Measurements from ENCODE around the gene CYP27A1. TPM values are rescaled to one million over a fixed set of nuclear protein-coding genes. Genes with fewer than 3 reads are reported as not detected.

CYP27A1 gene
- total RNA-seq, 1 experiment from 2014 or later, result 3.2 TPM

- Histone ChIP-seq H3K4me3 (peak overlapping the region; percentile 49), H3K36me3 (no peaks in the 10 kb centered on the region), H3K4me1 (peaks cover 30% of the 10 kb centered on the region), H3K9me3 (replicated peaks) (no peaks in the 10 kb centered on the region), H3K27me3 (peaks cover 12% of the 10 kb centered on the region; the same call in 1 of the 2 replicates), H3K27ac (no peak overlapping the region)
- DNase-seq, result peak in 1 of 2 experiments; percentile 22
These were observed 78.3 kb downstream of the CYP27A1 start for GRCh38 chr2:218859988-218860831.

GRCh38 chr2:218860950-218861381 is 79.0 kb downstream of the CYP27A1 start:
- Histone ChIP-seq H3K9me3 (replicated peaks) (no peaks in the 10 kb centered on the region), H3K36me3 (no peaks in the 10 kb centered on the region), H3K27me3 (peaks cover 12% of the 10 kb centered on the region; the same call in 1 of the 2 replicates), H3K4me1 (peaks cover 22% of the 10 kb centered on the region), H3K27ac (no peak overlapping the region), H3K4me3 (no peak overlapping the region)
- peak; percentile 94 to 98 for DNase-seq

GRCh38 chr2:218861645-218862318 is 79.8 kb downstream of the CYP27A1 start:
- Histone ChIP-seq H3K9me3 (replicated peaks) (no peaks in the 10 kb centered on the region), H3K36me3 (no peaks in the 10 kb centered on the region), H3K27ac (no peak overlapping the region), H3K4me1 (peaks cover 14% of the 10 kb centered on the region), H3K27me3 (peaks cover 12% of the 10 kb centered on the region; the same call in 1 of the 2 replicates), H3K4me3 (no peak overlapping the region)
- DNase-seq, result no peak

- no peak overlapping the region for H3K27ac ChIP-seq
- no peaks in the 10 kb centered on the region for H3K36me3 ChIP-seq
- peaks cover 7% of the 10 kb centered on the region; the same call in 1 of the 2 replicates for H3K4me1 ChIP-seq
- H3K4me3 ChIP-seq, result no peak overlapping the region
- no peak for DNase-seq
- H3K27me3 ChIP-seq, result peaks cover 12% of the 10 kb centered on the region; the same call in 1 of the 2 replicates
- H3K9me3 ChIP-seq (replicated peaks), result no peaks in the 10 kb centered on the region
These were observed 81.1 kb downstream of the CYP27A1 start for GRCh38 chr2:218863021-218863520.

Other genes starting within 250 kb of the CYP27A1 start
- 30.2 and 34.9 TPM in 2 replicates for gene USP37, start 213.8 kb upstream of the CYP27A1 start, total RNA-seq (2014; rRNA removed; shearing (Covaris generic))
- 166 and 188 TPM in 2 replicates for gene CNOT9, start 213.3 kb upstream of the CYP27A1 start, total RNA-seq (2014; rRNA removed; shearing (Covaris generic))
- gene PLCD4, start 174.2 kb upstream of the CYP27A1 start, total RNA-seq (2014; rRNA removed; shearing (Covaris generic)), result 0.71 and 0.75 TPM in 2 replicates
- gene ZNF142, start 122.5 kb upstream of the CYP27A1 start, total RNA-seq (2014; rRNA removed; shearing (Covaris generic)), result 14.6 and 15.0 TPM in 2 replicates
- 33.7 and 34.6 TPM in 2 replicates for gene BCS1L, start 122.5 kb upstream of the CYP27A1 start, total RNA-seq (2014; rRNA removed; shearing (Covaris generic))
- 18.5 and 22.6 TPM in 2 replicates for gene RNF25, start 110.1 kb upstream of the CYP27A1 start, total RNA-seq (2014; rRNA removed; shearing (Covaris generic))
- 11.2 and 14.9 TPM in 2 replicates for gene STK36, start 110.1 kb upstream of the CYP27A1 start, total RNA-seq (2014; rRNA removed; shearing (Covaris generic))
- 52.1 and 60.8 TPM in 2 replicates for gene TTLL4, start 71.3 kb upstream of the CYP27A1 start, total RNA-seq (2014; rRNA removed; shearing (Covaris generic))
- 0.13 and 0.16 TPM in 2 replicates for gene PRKAG3, start 49.7 kb downstream of the CYP27A1 start, total RNA-seq (2014; rRNA removed; shearing (Covaris generic))
- 0.08 and 0.10 TPM in 2 replicates for gene WNT6, start 77.7 kb downstream of the CYP27A1 start, total RNA-seq (2014; rRNA removed; shearing (Covaris generic))
- gene WNT10A, start 98.7 kb downstream of the CYP27A1 start, total RNA-seq (2014; rRNA removed; shearing (Covaris generic)), result 0.10 and 0.28 TPM in 2 replicates
- 0.14 TPM in 1 of 2 replicates, not detected in the other for gene CDK5R2, start 177.5 kb downstream of the CYP27A1 start, total RNA-seq (2014; rRNA removed; shearing (Covaris generic))
- not detected in 2 replicates for gene FEV, start 203.0 kb downstream of the CYP27A1 start, total RNA-seq (2014; rRNA removed; shearing (Covaris generic))
- 0.15 TPM in 1 of 2 replicates, not detected in the other for gene CRYBA2, start 211.3 kb downstream of the CYP27A1 start, total RNA-seq (2014; rRNA removed; shearing (Covaris generic))

Data from SJCRH30 (cell line).